Mesenchymal stem cell (in vitro differentiated cells and primary cell): ENCODE data around the gene BRD9.
"Not testable (repeated sequence)": the region's sequence is repeated elsewhere in the genome, so short reads cannot be mapped to it uniquely, and the experiment has no call there.

ENCODE experiments used
- DNase-seq: peaks from one replicate; pipeline ENCODE4 v3.0.0-alpha.2; 2013
- H2AFZ ChIP-seq: one replicate; pipeline ENCODE4 v1.6.1; 2013; ENCODE audit warnings: low read depth, mild to moderate bottlenecking, control low read depth, inconsistent platforms, low read length, moderate library complexity
- H2AK5ac ChIP-seq: 2 replicates; pipeline ENCODE4 v1.6.1; 2013; ENCODE audit warnings: low read length, moderate library complexity, mild to moderate bottlenecking, inconsistent platforms; ENCODE audit not compliant: severe bottlenecking
- H2BK120ac ChIP-seq: one replicate; pipeline ENCODE4 v1.6.1; 2013; ENCODE audit warnings: low read depth, mild to moderate bottlenecking, inconsistent platforms, low read length, moderate library complexity
- H2BK12ac ChIP-seq, 2 experiments: one replicate each; pipeline ENCODE4 v1.6.1; 2013; ENCODE audit warnings: inconsistent platforms in 2 of 2, low read length in 2 of 2, mild to moderate bottlenecking in 2 of 2, moderate library complexity in 2 of 2, control low read depth in 1 of 2
- H2BK15ac ChIP-seq: one replicate; pipeline ENCODE4 v1.6.1; 2013; ENCODE audit warnings: mild to moderate bottlenecking, low read depth, inconsistent platforms; ENCODE audit not compliant: poor library complexity, severe bottlenecking
- H2BK5ac ChIP-seq: 2 replicates; pipeline ENCODE4 v1.6.1; 2013; ENCODE audit warnings: low read depth, mild to moderate bottlenecking, low read length, control low read depth, inconsistent platforms; ENCODE audit not compliant: poor library complexity, severe bottlenecking
- H3K14ac ChIP-seq, 2 experiments: one replicate each; pipeline ENCODE4 v1.6.1; 2013; ENCODE audit warnings: inconsistent platforms in 2 of 2, low read length in 2 of 2, control low read depth in 1 of 2, mild to moderate bottlenecking in 1 of 2, moderate library complexity in 1 of 2
- H3K18ac ChIP-seq, 2 experiments: one replicate each; pipeline ENCODE4 v1.6.1; 2013; ENCODE audit warnings: inconsistent platforms in 2 of 2, low read length in 2 of 2, control low read depth in 1 of 2, low read depth in 1 of 2, mild to moderate bottlenecking in 1 of 2
- H3K23ac ChIP-seq, 2 experiments: one replicate each; pipeline ENCODE4 v1.6.1; 2013; ENCODE audit warnings: inconsistent platforms in 2 of 2, low read length in 2 of 2, mild to moderate bottlenecking in 2 of 2, moderate library complexity in 2 of 2, control low read depth in 1 of 2
- H3K27ac ChIP-seq: 2 replicates; pipeline ENCODE4 v1.5.1; 2013; ENCODE audit warnings: mild to moderate bottlenecking, moderate library complexity, low read length, control low read depth, inconsistent platforms; ENCODE audit not compliant: poor library complexity, severe bottlenecking
- H3K27me3 ChIP-seq, 2 experiments: 2 replicates each; pipeline versions ENCODE4 v1.6.1 to v1.7.0; 2013; ENCODE audit warnings: low read length in 2 of 2, mild to moderate bottlenecking in 2 of 2, moderate library complexity in 2 of 2, control low read depth in 1 of 2, inconsistent platforms in 1 of 2; ENCODE audit not compliant: control insufficient read depth in 1 of 2, insufficient read depth in 1 of 2
- H3K36me3 ChIP-seq, 2 experiments: 2 replicates each; pipeline versions ENCODE4 v1.6.1 to v1.7.0; 2013; ENCODE audit warnings: low read length in 2 of 2, control low read depth in 1 of 2, inconsistent platforms in 1 of 2, low read depth in 1 of 2, mild to moderate bottlenecking in 1 of 2; ENCODE audit not compliant: insufficient read depth in 2 of 2, control insufficient read depth in 1 of 2
- H3K4ac ChIP-seq, 2 experiments: one replicate each; pipeline ENCODE4 v1.6.1; 2013; ENCODE audit warnings: inconsistent platforms in 2 of 2, low read length in 2 of 2, mild to moderate bottlenecking in 2 of 2, moderate library complexity in 2 of 2, control low read depth in 1 of 2, low read depth in 1 of 2
- H3K4me1 ChIP-seq: 2 replicates; pipeline ENCODE4 v1.6.1; 2013; ENCODE audit warnings: low read depth, low read length, control low read depth; ENCODE audit not compliant: control insufficient read depth, insufficient read depth
- H3K4me2 ChIP-seq: 2 replicates; pipeline ENCODE4 v1.6.1; 2013; ENCODE audit warnings: low read length, mild to moderate bottlenecking, inconsistent platforms; ENCODE audit not compliant: poor library complexity, severe bottlenecking
- H3K4me3 ChIP-seq, 2 experiments: 2 replicates each; pipeline versions ENCODE4 v1.5.1 to v1.7.0; 2013; ENCODE audit warnings: low read length in 2 of 2, mild to moderate bottlenecking in 2 of 2, control low read depth in 1 of 2, low read depth in 1 of 2; ENCODE audit not compliant: insufficient read depth in 1 of 2
- H3K79me1 ChIP-seq: replicated peaks from 2 replicates; pipeline ENCODE4 v1.6.1; 2013; ENCODE audit warnings: mild to moderate bottlenecking, control low read depth, low read length, inconsistent platforms; ENCODE audit not compliant: poor library complexity, severe bottlenecking
- H3K9ac ChIP-seq: 2 replicates; pipeline ENCODE4 v1.7.0; 2013; ENCODE audit warnings: mild to moderate bottlenecking, low read length, moderate library complexity
- H3K9me3 ChIP-seq: 2 replicates; pipeline ENCODE4 v1.7.0; 2013; ENCODE audit warnings: mild to moderate bottlenecking, low read length; ENCODE audit not compliant: control insufficient read depth
- H4K8ac ChIP-seq: one replicate; pipeline ENCODE4 v1.6.1; 2013; ENCODE audit warnings: inconsistent platforms, mild to moderate bottlenecking, low read length, moderate library complexity
- H4K91ac ChIP-seq: one replicate; pipeline ENCODE4 v1.6.1; 2013; ENCODE audit warnings: mild to moderate bottlenecking, low read length, inconsistent platforms
- WGBS: methylation state at CpG from one replicate; pipeline ENCODE4 v1.1.7; 2013; ENCODE audit warnings: mixed read lengths; 5-methylcytosine and 5-hydroxymethylcytosine counted together

Gene BRD9

GRCh38 chr5:837621-838121 lies 54.9 kb downstream of the BRD9 start:
- peak overlapping the region in 1 of 2 experiments; percentile 65 for H3K14ac ChIP-seq
- not testable (repeated sequence) for H3K9ac ChIP-seq, H3K23ac ChIP-seq, H3K4me1 ChIP-seq, H2AFZ ChIP-seq, H2BK15ac ChIP-seq, H2BK120ac ChIP-seq, H4K8ac ChIP-seq, H3K4me2 ChIP-seq, H3K36me3 ChIP-seq, H3K4ac ChIP-seq, H2BK12ac ChIP-seq, H3K9me3 ChIP-seq, H3K79me1 ChIP-seq, H3K27ac ChIP-seq, H3K18ac ChIP-seq, DNase-seq, H2AK5ac ChIP-seq, H3K4me3 ChIP-seq, H2BK5ac ChIP-seq, H3K27me3 ChIP-seq, H4K91ac ChIP-seq
- 98% methylated on average over 7 of the region's 14 CpGs for WGBS

DNA sequence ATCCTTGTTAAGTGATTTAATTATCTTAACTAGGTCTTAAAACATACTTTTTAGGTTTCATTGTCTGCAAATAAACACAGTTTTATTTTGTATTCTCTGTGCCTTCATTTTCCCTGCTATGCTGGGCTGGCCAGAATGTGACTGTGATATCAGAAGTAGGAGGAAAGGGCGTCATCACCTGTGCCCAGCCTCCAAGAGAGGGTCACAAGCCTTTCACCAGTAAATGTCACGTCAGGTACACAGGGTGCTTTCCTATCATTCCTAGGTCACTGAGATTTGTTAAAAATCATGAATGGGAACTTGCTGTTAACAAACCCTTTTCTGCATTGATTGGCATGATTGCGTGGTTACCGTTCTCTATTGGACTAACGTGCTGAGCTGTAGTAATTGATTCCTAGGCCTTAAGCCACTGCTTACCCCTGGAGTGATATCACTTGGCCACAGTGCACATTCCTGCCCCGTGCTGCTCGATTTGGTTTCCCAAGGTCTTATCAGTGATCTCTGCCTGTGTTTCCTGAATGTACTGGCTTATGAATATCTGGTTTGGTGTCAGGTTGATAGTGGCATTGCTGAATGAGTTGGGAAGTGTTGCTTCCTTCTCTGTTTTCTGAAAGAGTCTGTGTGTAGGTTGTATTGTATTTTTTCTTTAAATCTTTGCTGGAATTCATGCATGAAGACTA lies 56.5 kb downstream of the BRD9 start:
- not testable (repeated sequence) for H3K9ac ChIP-seq, H3K27ac ChIP-seq, H3K23ac ChIP-seq, H3K18ac ChIP-seq, H2BK15ac ChIP-seq, H3K4me3 ChIP-seq, H3K36me3 ChIP-seq, H3K27me3 ChIP-seq, H2BK5ac ChIP-seq, H4K91ac ChIP-seq, H2BK120ac ChIP-seq, H3K4ac ChIP-seq, H2BK12ac ChIP-seq, H3K4me2 ChIP-seq, H2AFZ ChIP-seq, H3K9me3 ChIP-seq, H3K4me1 ChIP-seq, H3K79me1 ChIP-seq, DNase-seq, H2AK5ac ChIP-seq, H3K14ac ChIP-seq, H4K8ac ChIP-seq
- 90% methylated on average over 7 of the region's 7 CpGs for WGBS

DNA sequence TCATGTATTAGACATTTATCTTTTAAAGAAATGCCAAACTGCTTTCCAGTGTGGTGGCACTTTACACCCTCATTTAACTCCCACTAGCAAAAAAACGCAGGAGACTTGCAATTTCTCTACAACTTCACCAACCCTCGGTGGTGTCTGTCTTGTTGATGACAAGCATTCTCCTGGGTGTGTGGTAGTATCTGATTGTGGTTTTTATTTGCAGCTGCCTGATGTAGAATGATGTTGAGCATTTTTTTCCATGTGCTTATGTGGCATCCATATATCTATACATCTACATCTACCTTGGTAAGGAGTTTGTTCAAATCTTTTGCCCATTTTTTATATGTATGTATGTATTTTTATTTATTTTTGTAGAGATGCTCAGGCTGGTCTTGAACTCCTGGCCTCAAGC lies 58.6 kb downstream of the BRD9 start:
- H3K79me1 ChIP-seq, H3K4me1 ChIP-seq, H3K27me3 ChIP-seq, H3K4me2 ChIP-seq, H4K91ac ChIP-seq, H3K14ac ChIP-seq, H4K8ac ChIP-seq, H3K9ac ChIP-seq, H3K36me3 ChIP-seq, H3K9me3 ChIP-seq, H3K4ac ChIP-seq, H2BK120ac ChIP-seq, H3K18ac ChIP-seq, H2AK5ac ChIP-seq, H3K27ac ChIP-seq, DNase-seq, H2AFZ ChIP-seq, H2BK5ac ChIP-seq, H2BK12ac ChIP-seq, H3K4me3 ChIP-seq, H2BK15ac ChIP-seq, H3K23ac ChIP-seq: not testable (repeated sequence)
- no CpG with 5 or more reads among the region's 2 CpGs for WGBS

DNA sequence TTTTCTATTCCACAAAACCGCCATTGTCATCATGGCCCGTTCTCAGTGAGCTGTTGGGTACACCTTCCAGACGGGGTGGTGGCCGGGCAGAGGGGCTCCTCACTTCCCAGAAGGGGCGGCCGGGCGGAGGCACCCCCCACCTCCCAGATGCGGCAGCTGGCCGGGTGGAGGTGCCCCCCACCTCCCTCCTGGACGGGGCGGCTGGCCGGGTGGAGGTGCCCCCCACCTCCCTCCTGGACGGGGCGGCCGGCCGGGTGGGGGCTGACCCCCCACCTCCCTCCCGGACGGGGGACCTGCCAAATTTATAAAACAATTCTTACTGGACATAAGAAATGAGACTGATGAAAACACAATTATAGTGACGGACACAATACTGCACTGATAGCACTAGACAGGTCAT lies 64.4 kb downstream of the BRD9 start:
- H2BK12ac ChIP-seq, result not testable (repeated sequence)

More for the DNA sequence above, 64.4 kb downstream of the BRD9 start:
- not testable (repeated sequence) for H3K9me3 ChIP-seq, H3K18ac ChIP-seq, DNase-seq, H3K4me3 ChIP-seq, H4K91ac ChIP-seq, H3K4ac ChIP-seq, H3K4me1 ChIP-seq, H3K79me1 ChIP-seq, H3K36me3 ChIP-seq, H2AFZ ChIP-seq, H3K27ac ChIP-seq, H2AK5ac ChIP-seq, H2BK5ac ChIP-seq, H4K8ac ChIP-seq, H2BK15ac ChIP-seq, H2BK120ac ChIP-seq, H3K23ac ChIP-seq, H3K14ac ChIP-seq, H3K9ac ChIP-seq, H3K27me3 ChIP-seq, H3K4me2 ChIP-seq
- WGBS, result 80% methylated on average over 9 of the region's 19 CpGs
